B cell (primary cell): ENCODE data around the gene TRAFD1. TPM values are rescaled to one million over a fixed set of nuclear protein-coding genes. Genes with fewer than 3 reads are reported as not detected.
A peak's percentile ranks its signal among the peaks of the same experiment; 100 is the strongest.

Experiments used
- ATAC-seq: fragments of 200-7000 bp; cut with Tn5 transposase; one replicate; pipeline ENCODE4 v1.10.0; 2021; ENCODE audit warnings: low read depth, mild to moderate bottlenecking, moderate number of reproducible peaks, moderate library complexity
- CTCF ChIA-PET: fragments of 350-600 bp; sonication (Branson Sonifier 250); formaldehyde crosslinking; loops from one replicate; lab custom pipeline; 2021; ENCODE audit warnings: antibody characterized with exemption, inconsistent platforms; lab: Charles Lee
- POLR2A ChIA-PET: fragments of 350-600 bp; sonication (Branson Sonifier 250); formaldehyde crosslinking; loops from one replicate; lab custom pipeline; 2021; ENCODE audit warnings: antibody characterized with exemption; lab: Charles Lee
- DNase-seq: peaks from one replicate; pipeline ENCODE4 v3.0.0; 2013
- H2AFZ ChIP-seq: 2 replicates; pipeline ENCODE4 v1.6.1; 2012; ENCODE audit warnings: mild to moderate bottlenecking, low read depth, low read length; ENCODE audit not compliant: insufficient read depth, poor library complexity, severe bottlenecking
- H3K27ac ChIP-seq, 2 donors: 1 replicate in 1 of 2; 2 replicates in 1 of 2; pipeline ENCODE4 v1.5.1; 2012 to 2013; ENCODE audit warnings: low read length in 2 of 2, mild to moderate bottlenecking in 2 of 2, moderate library complexity in 1 of 2
- H3K27me3 ChIP-seq, 4 experiments: fragments of 200-600 bp in 1 of 4; sonication (generic) in 1 of 4; replicated peaks in 1 of 4; 1 replicate in 2 of 4; 2 replicates in 2 of 4; pipeline versions ENCODE4 v1.6.1 to v1.7.0; 2013 to 2016; ENCODE audit warnings: low read length in 3 of 4, mild to moderate bottlenecking in 2 of 4, mixed read lengths in 1 of 4, moderate library complexity in 1 of 4; ENCODE audit not compliant: insufficient read depth in 4 of 4, control insufficient read depth in 3 of 4; ENCODE audit errors: control extremely low read depth in 1 of 4
- H3K36me3 ChIP-seq, 2 experiments: replicated peaks in 1 of 2; 1 replicate in 1 of 2; 2 replicates in 1 of 2; pipeline versions ENCODE4 v1.6.1 to v1.7.1; 2013; ENCODE audit warnings: low read length in 1 of 2; ENCODE audit not compliant: insufficient read depth in 2 of 2, control insufficient read depth in 1 of 2; ENCODE audit errors: control extremely low read depth in 1 of 2, extremely low read depth in 1 of 2
- H3K4me1 ChIP-seq, 2 donors: fragments of 200-600 bp in 1 of 2; sonication (generic) in 1 of 2; 1 replicate in 1 of 2; 2 replicates in 1 of 2; pipeline versions ENCODE4 v1.5.1 to v1.6.1; 2013 to 2017; ENCODE audit warnings: low read length in 2 of 2; ENCODE audit not compliant: control insufficient read depth in 2 of 2, insufficient read depth in 2 of 2
- H3K4me2 ChIP-seq: replicated peaks from 2 replicates; pipeline ENCODE3; 2012; ENCODE audit warnings: mild to moderate bottlenecking, low read depth, low read length; ENCODE audit not compliant: poor library complexity, severe bottlenecking
- H3K4me3 ChIP-seq, 5 experiments: fragments of 200-600 bp in 1 of 5; sonication (generic) in 1 of 5; 1 replicate in 3 of 5; 2 replicates in 2 of 5; pipeline versions ENCODE4 v1.5.1 to v1.7.0; 2011 to 2016; ENCODE audit warnings: low read length in 4 of 5, mild to moderate bottlenecking in 4 of 5, low read depth in 2 of 5, control low read depth in 1 of 5, moderate library complexity in 1 of 5; ENCODE audit not compliant: insufficient read depth in 1 of 5; ENCODE audit errors: control extremely low read depth in 1 of 5, extremely low read depth in 1 of 5
- H3K79me2 ChIP-seq: fragments of 200-600 bp; sonication (generic); one replicate; pipeline ENCODE4 v1.6.0; 2016; ENCODE audit warnings: low read length; ENCODE audit not compliant: control insufficient read depth, insufficient read depth
- H3K9ac ChIP-seq: fragments of 200-600 bp; sonication (generic); 2 replicates; pipeline ENCODE4 v1.6.1; 2017; ENCODE audit warnings: mild to moderate bottlenecking, low read length, moderate library complexity
- H3K9me3 ChIP-seq, 3 donors: one replicate each; pipeline versions ENCODE4 v1.6.1 to v1.7.1; 2013; ENCODE audit warnings: low read length in 2 of 3; ENCODE audit not compliant: control insufficient read depth in 2 of 3, insufficient read depth in 1 of 3; ENCODE audit errors: control extremely low read depth in 1 of 3
- H4K20me1 ChIP-seq: 2 replicates; pipeline ENCODE4 v1.6.0; 2012; ENCODE audit warnings: mild to moderate bottlenecking, low read length; ENCODE audit not compliant: insufficient read depth, control insufficient read depth, poor library complexity, severe bottlenecking
- H3K27ac Mint-ChIP-seq: one replicate; pipeline ENCODE4 v1.8.0; 2021; ENCODE audit warnings: mixed read lengths
- H3K27me3 Mint-ChIP-seq: one replicate; pipeline ENCODE4 v1.8.0; 2021; ENCODE audit warnings: mixed read lengths
- H3K4me1 Mint-ChIP-seq: one replicate; pipeline ENCODE4 v1.8.0; 2021; ENCODE audit warnings: mixed read lengths
- H3K4me3 Mint-ChIP-seq: one replicate; pipeline ENCODE4 v1.8.0; 2021; ENCODE audit warnings: mixed read lengths
- H3K9me3 Mint-ChIP-seq: one replicate; pipeline ENCODE4 v1.8.0; 2022; ENCODE audit warnings: mixed read lengths; ENCODE audit not compliant: insufficient read depth
- EZH2 ChIP-seq: IDR thresholded peaks from 2 replicates; pipeline ENCODE4 v1.6.1; 2012; ENCODE audit warnings: borderline replicate concordance, low read depth, mild to moderate bottlenecking, moderate library complexity, low read length; ENCODE audit not compliant: insufficient read depth, poor library complexity, severe bottlenecking
- WGBS: methylation state at CpG from one replicate; pipeline ENCODE4 v1.1.5; 2013; ENCODE audit warnings: missing lambda C conversion rate; ENCODE audit not compliant: insufficient coverage; 5-methylcytosine and 5-hydroxymethylcytosine counted together
- intact Hi-C: fragments of 100-400 bp; cut with micrococcal nuclease; formaldehyde crosslinking; loops from one replicate; pipeline ENCODE4 v1.10.0; 2022
- polyA plus RNA-seq: library from polyadenylated mRNA; depleted of rRNA; stranded (reverse); fragments of >200 nt; gene quantifications from 2 replicates; pipeline ENCODE4 v1.2.3, GENCODE V29; 2012
- total RNA-seq, 2 donors: library from RNA; stranded (reverse); fragments of 120-200 nt in 1 of 2; gene quantifications; 1 replicate in 1 of 2; 2 replicates in 1 of 2; pipeline versions ENCODE4 v1.2.3 to v1.2.4, GENCODE V29; 2013 to 2022
- TF ChIP-seq, protein P1 (sequence below): fragments of 200-600 bp; IDR thresholded peaks from one replicate; pipeline ENCODE4 v1.8.0; 2022; ENCODE audit warnings: antibody characterized with exemption, mild to moderate bottlenecking

Gene TRAFD1
- total and polyA plus RNA-seq, 2 donors (not counting 1 experiment from before 2014, with no cell fraction given) = 30.9 to 37.7 TPM

DNA sequence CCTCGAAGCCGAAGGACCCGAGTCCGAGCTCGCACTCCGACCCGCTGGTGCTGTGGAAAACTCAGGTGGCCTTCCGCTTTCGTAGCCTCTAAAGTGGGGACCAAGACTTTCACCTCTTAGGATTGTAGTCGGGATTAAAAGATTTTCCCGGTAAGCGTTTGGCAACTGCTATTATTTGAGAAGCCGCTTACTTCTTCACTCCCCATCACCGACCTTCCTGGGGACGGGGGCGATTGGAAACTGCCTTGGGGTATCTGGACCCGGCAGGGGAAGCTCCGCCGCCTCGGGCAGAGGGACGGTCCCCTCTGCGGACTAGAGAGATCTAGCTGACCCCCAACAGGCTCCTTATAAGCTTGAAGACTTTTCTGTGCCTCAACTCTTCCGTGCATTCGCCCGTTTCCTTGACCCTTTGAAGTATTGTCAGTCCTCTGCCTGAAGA is 659 bp downstream of the TRAFD1 start:
- peaks cover 7% of the 10 kb centered on the region for H4K20me1 ChIP-seq
- H3K27ac ChIP-seq = peak overlapping the region; percentile 62 to 86
- Mint-ChIP-seq H3K4me1 (peaks cover 49% of the 10 kb centered on the region), H3K9me3 (no peaks in the 10 kb centered on the region), H3K4me3 (peak overlapping the region; percentile 76), H3K27me3 (no peaks in the 10 kb centered on the region), H3K27ac (peak overlapping the region; percentile 65)
- ChIA-PET CTCF (interaction anchor here (2.3 kb wide), 1 partner anchor 17 kb away, joined by 10 read pairs; the partner anchor contains the start of gene NAA25), POLR2A (interaction anchor here (0.5 to 5.4 kb wide), 4 partner anchors 14 to 112 kb away, joined by 3 to 35 read pairs (median 6); partner anchors contain the start of genes ERP29, NAA25 and TMEM116)
- no peaks in the 10 kb centered on the region for H3K36me3 ChIP-seq
- ATAC-seq (no peak), DNase-seq (peak; percentile 22)
- H3K79me2 ChIP-seq = peaks cover 41% of the 10 kb centered on the region
- peak overlapping the region; percentile 82 for H3K4me2 ChIP-seq
- TF ChIP-seq, protein P1, sequence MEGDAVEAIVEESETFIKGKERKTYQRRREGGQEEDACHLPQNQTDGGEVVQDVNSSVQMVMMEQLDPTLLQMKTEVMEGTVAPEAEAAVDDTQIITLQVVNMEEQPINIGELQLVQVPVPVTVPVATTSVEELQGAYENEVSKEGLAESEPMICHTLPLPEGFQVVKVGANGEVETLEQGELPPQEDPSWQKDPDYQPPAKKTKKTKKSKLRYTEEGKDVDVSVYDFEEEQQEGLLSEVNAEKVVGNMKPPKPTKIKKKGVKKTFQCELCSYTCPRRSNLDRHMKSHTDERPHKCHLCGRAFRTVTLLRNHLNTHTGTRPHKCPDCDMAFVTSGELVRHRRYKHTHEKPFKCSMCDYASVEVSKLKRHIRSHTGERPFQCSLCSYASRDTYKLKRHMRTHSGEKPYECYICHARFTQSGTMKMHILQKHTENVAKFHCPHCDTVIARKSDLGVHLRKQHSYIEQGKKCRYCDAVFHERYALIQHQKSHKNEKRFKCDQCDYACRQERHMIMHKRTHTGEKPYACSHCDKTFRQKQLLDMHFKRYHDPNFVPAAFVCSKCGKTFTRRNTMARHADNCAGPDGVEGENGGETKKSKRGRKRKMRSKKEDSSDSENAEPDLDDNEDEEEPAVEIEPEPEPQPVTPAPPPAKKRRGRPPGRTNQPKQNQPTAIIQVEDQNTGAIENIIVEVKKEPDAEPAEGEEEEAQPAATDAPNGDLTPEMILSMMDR = no peak
- TF ChIP-seq EZH2 = no peak
- no peaks in the 10 kb centered on the region for H3K27me3 ChIP-seq
- peaks cover 45 to 47% of the 10 kb centered on the region in 2 donors for H3K4me1 ChIP-seq
- H3K9ac ChIP-seq = peak overlapping the region; percentile 86
- no peaks in the 10 kb centered on the region for H3K9me3 ChIP-seq
- H2AFZ ChIP-seq = peak overlapping the region; percentile 75
- intact Hi-C loops = loop anchor here (1.0 to 5.0 kb wide), 6 partner anchors 18 to 292 kb away; partner anchors contain the start of genes ERP29, NAA25, PTPN11 and RPL6
- WGBS = 3% methylated on average over 21 of the region's 25 CpGs
- peak overlapping the region; percentile 19 to 88 (median 86) for H3K4me3 ChIP-seq

- Histone ChIP-seq H3K4me1 (peaks cover 51 to 53% of the 10 kb centered on the region in 2 donors), H3K4me3 (peak overlapping the region in 1 of 5 experiments; percentile 86), H3K36me3 (peaks cover 0 to 5% of the 10 kb centered on the region in 2 experiments), H3K27me3 (no peaks in the 10 kb centered on the region), H3K9me3 (no peaks in the 10 kb centered on the region), H3K9ac (peak overlapping the region; percentile 14), H3K4me2 (peak overlapping the region; percentile 82), H2AFZ (no peak overlapping the region), H3K79me2 (peaks cover 43% of the 10 kb centered on the region), H3K27ac (peak overlapping the region in 1 of 2 donors; percentile 51), H4K20me1 (peaks cover 7% of the 10 kb centered on the region)
- no peak for DNase-seq
- 85% methylated on average over 6 of the region's 7 CpGs for WGBS
- ChIA-PET CTCF (interaction anchor here (0.7 kb wide), 1 partner anchor 25 kb away, joined by 3 read pairs; no protein-coding TSS in a partner anchor), POLR2A (interaction anchor here (5.4 kb wide), 1 partner anchor 18 kb away, joined by 35 read pairs; the partner anchor contains the start of gene NAA25)
- peak overlapping the region; percentile 76 for H3K4me3 Mint-ChIP-seq
- intact Hi-C loops = loop anchor here (5.0 kb wide), 1 partner anchor 50 kb away; no protein-coding TSS in a partner anchor
- H3K27me3 Mint-ChIP-seq = no peaks in the 10 kb centered on the region
- no peaks in the 10 kb centered on the region for H3K9me3 Mint-ChIP-seq
- no peak for TF ChIP-seq EZH2
- TF ChIP-seq, protein P1 = no peak
- peak overlapping the region; percentile 39 for H3K27ac Mint-ChIP-seq
- no peak for ATAC-seq
- H3K4me1 Mint-ChIP-seq = peaks cover 56% of the 10 kb centered on the region
Observed at GRCh38 chr12:112126911-112127310, 1.6 kb downstream of the TRAFD1 start.
